Keratinocyte (primary cell): ENCODE measurements around the gene UTP14C.

ENCODE experiments used
- CTCF ChIP-seq, 3 experiments: IDR thresholded peaks in 1 of 3; conservative IDR thresholded peaks in 1 of 3; optimal IDR thresholded peaks in 1 of 3; 2 replicates in 2 of 3; 3 replicates in 1 of 3; pipeline versions ENCODE3 to v1.5.1; 2011; ENCODE audit warnings: low read length in 3 of 3, mild to moderate bottlenecking in 3 of 3, moderate library complexity in 2 of 3, control low read depth in 1 of 3, inconsistent platforms in 1 of 3; ENCODE audit not compliant: insufficient read depth in 2 of 3; ENCODE audit errors: extremely low read depth in 1 of 3
- EZH2 ChIP-seq: IDR thresholded peaks from one replicate; pipeline ENCODE4 v1.6.1; 2012; ENCODE audit warnings: inconsistent platforms, mild to moderate bottlenecking, low read length, moderate library complexity

DNA sequence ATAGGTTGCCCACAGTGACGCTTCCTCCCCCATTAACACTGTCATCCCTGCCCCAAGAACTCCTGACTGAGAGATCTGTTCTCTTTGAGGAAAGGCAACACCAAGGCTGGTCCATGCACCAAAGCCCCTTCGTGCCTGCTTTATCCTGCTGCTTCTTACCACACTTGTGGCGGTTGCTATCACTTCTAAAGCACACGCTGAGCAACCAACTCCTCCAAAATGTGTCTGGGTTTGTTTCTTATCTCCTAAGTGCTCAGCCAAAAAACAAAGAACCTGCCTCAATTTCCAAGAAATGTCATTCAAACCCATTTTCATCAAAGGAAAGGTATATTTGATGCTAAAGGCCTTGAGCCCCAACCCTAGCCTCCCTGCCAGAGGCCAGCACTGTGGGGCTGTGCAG is 27.9 kb upstream of the UTP14C start:
- no peak for TF ChIP-seq CTCF (optimal IDR thresholded peaks at IDR 0.05 in 1 of 3, IDR thresholded peaks at IDR 0.05 in 1 of 3, conservative IDR thresholded peaks at IDR 0.05 in 1 of 3; ENCODE audit: extremely low read depth in 1 of 3, insufficient read depth in 2 of 3, low read length in 3 of 3)
- no peak for TF ChIP-seq EZH2
